ENCODE results near the gene CEP112. TPM values are rescaled to one million over a fixed set of nuclear protein-coding genes. Genes with fewer than 3 reads are reported as not detected.

Gene CEP112
- polyA plus RNA-seq, 1 experiment, result 5.7 TPM

DNA sequence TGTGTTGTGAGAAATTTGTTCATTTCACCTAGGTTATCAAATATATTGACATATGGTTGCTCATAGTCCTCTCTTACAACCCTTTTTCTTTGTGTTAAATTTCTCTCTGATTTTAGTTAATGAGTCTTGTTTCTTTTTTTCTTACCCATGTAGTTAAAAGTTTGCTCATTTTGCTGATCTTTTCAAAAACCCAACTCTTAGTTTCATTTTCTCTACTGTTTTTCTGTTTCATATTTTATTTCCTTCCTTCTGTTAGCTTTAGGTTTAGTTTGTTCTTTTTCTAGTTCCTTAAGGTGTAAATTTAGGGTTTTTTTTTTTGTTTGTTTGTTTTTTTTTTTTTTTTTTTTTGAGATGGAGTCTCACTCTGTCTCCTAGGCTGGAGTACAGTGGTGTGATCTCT, 42.4 kb downstream of the CEP112 start:
- TF ChIP-seq, protein P1, sequence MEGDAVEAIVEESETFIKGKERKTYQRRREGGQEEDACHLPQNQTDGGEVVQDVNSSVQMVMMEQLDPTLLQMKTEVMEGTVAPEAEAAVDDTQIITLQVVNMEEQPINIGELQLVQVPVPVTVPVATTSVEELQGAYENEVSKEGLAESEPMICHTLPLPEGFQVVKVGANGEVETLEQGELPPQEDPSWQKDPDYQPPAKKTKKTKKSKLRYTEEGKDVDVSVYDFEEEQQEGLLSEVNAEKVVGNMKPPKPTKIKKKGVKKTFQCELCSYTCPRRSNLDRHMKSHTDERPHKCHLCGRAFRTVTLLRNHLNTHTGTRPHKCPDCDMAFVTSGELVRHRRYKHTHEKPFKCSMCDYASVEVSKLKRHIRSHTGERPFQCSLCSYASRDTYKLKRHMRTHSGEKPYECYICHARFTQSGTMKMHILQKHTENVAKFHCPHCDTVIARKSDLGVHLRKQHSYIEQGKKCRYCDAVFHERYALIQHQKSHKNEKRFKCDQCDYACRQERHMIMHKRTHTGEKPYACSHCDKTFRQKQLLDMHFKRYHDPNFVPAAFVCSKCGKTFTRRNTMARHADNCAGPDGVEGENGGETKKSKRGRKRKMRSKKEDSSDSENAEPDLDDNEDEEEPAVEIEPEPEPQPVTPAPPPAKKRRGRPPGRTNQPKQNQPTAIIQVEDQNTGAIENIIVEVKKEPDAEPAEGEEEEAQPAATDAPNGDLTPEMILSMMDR (IDR thresholded peaks at IDR 0.05; ENCODE audit: low read depth, low read length), result no peak
- no peaks in the 10 kb centered on the region for H3K27me3 ChIP-seq (ENCODE audit: control insufficient read depth, insufficient read depth, low read length)
- ChIA-PET CTCF (interaction anchor here (0.6 to 2.2 kb wide), 3 partner anchors 183 to 918 kb away, joined by 3 to 7 read pairs (median 3); no protein-coding TSS in a partner anchor), POLR2A (no interaction called here)
- DNase-seq (ENCODE audit: low read depth, low spot score), result no peak
- no peak overlapping the region for H3K4me3 ChIP-seq (ENCODE audit: low read depth, low read length)
- H3K9me3 ChIP-seq (ENCODE audit: control insufficient read depth, insufficient read depth, low read length), result no peaks in the 10 kb centered on the region
- no peak overlapping the region for H3K27ac ChIP-seq (ENCODE audit: low read depth, low read length)

DNA sequence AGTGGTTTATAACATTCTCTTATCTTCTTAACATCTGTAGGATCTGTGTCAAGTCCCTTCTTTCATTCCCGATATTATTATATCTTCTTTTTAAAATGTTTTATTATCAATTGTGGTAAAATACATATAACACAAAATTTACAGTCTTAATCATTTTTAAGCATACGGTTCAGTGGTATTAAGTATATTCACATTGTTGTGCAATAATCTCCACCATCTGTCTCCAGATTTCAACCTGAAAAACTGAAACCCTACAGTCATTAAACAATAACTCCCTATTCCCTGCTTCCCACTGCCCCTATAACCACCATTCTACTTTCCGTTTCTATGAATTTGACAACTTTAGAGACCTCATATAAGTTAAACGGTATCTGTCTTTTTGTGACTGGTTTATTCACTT, 45.5 kb downstream of the CEP112 start:
- ChIA-PET POLR2A (no interaction called here), CTCF (no interaction called here)
- Histone ChIP-seq H3K27ac (ENCODE audit: low read depth, low read length) (no peak overlapping the region), H3K4me3 (ENCODE audit: low read depth, low read length) (no peak overlapping the region), H3K9me3 (ENCODE audit: control insufficient read depth, insufficient read depth, low read length) (no peaks in the 10 kb centered on the region), H3K27me3 (ENCODE audit: control insufficient read depth, insufficient read depth, low read length) (no peaks in the 10 kb centered on the region)
- TF ChIP-seq, protein P1 (IDR thresholded peaks at IDR 0.05; ENCODE audit: low read depth, low read length), result no peak
- no peak for DNase-seq (ENCODE audit: low read depth, low spot score)

GRCh38 chr17:66143657-66144282, 48.2 kb downstream of the CEP112 start:
- TF ChIP-seq, protein P1 (IDR thresholded peaks at IDR 0.05; ENCODE audit: low read depth, low read length), result no peak
- DNase-seq (ENCODE audit: low read depth, low spot score), result no peak
- ChIA-PET CTCF (no interaction called here), POLR2A (no interaction called here)
- Histone ChIP-seq H3K27me3 (ENCODE audit: control insufficient read depth, insufficient read depth, low read length) (no peaks in the 10 kb centered on the region), H3K9me3 (ENCODE audit: control insufficient read depth, insufficient read depth, low read length) (no peaks in the 10 kb centered on the region), H3K4me3 (ENCODE audit: low read depth, low read length) (no peak overlapping the region), H3K27ac (ENCODE audit: low read depth, low read length) (no peak overlapping the region)

GRCh38 chr17:66142428-66142827, 49.5 kb downstream of the CEP112 start:
- Histone ChIP-seq H3K27me3 (ENCODE audit: control insufficient read depth, insufficient read depth, low read length) (no peaks in the 10 kb centered on the region), H3K4me3 (ENCODE audit: low read depth, low read length) (no peak overlapping the region), H3K27ac (ENCODE audit: low read depth, low read length) (no peak overlapping the region), H3K9me3 (ENCODE audit: control insufficient read depth, insufficient read depth, low read length) (no peaks in the 10 kb centered on the region)
- TF ChIP-seq, protein P1 (IDR thresholded peaks at IDR 0.05; ENCODE audit: low read depth, low read length), result no peak
- CTCF ChIA-PET, result no interaction called here
- POLR2A ChIA-PET, result no interaction called here
- no peak for DNase-seq (ENCODE audit: low read depth, low spot score)

DNA sequence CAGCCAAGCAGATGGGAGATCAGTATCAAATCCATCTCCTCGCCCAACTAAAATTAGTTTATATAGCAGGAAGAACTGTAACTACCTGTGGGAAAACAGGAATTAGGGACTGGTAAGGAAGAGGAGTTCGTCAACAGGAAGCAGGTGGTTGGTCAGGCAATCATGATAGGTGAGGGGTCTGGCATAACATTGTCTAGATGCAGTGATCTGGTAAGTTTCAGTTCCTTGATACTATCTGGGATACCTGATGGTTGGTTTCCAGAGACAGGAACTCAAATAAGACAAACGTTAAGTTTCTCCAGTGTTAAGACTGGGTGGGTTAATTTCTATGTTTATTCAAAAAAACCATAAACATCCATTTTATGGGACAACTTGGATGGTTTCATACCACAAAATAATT, 53.8 kb downstream of the CEP112 start:
- H3K9me3 ChIP-seq (ENCODE audit: control insufficient read depth, insufficient read depth, low read length), result no peaks in the 10 kb centered on the region
- POLR2A ChIA-PET, result no interaction called here
- TF ChIP-seq, protein P1 (IDR thresholded peaks at IDR 0.05; ENCODE audit: low read depth, low read length), result no peak
- no peak overlapping the region for H3K27ac ChIP-seq (ENCODE audit: low read depth, low read length)
- no peaks in the 10 kb centered on the region for H3K27me3 ChIP-seq (ENCODE audit: control insufficient read depth, insufficient read depth, low read length)
- no peak for DNase-seq (ENCODE audit: low read depth, low spot score)
- CTCF ChIA-PET, result no interaction called here
- H3K4me3 ChIP-seq (ENCODE audit: low read depth, low read length), result no peak overlapping the region

Data from AG04450 (cell line).